H1 (cell line): Measurements from ENCODE around the gene ILF2. TPM values are rescaled to one million over a fixed set of nuclear protein-coding genes. Genes with fewer than 3 reads are reported as not detected.

ENCODE experiments used
- CTCF ChIA-PET: fragments of 300-600 bp; sonication (Branson Sonifier 250); formaldehyde crosslinking; loops from one replicate; lab custom pipeline; 2021; ENCODE audit not compliant: partially characterized antibody; lab: Charles Lee
- POLR2A ChIA-PET: fragments of 300-600 bp; sonication (Branson Sonifier 250); formaldehyde crosslinking; loops from one replicate; lab custom pipeline; 2021; ENCODE audit warnings: inconsistent platforms; ENCODE audit not compliant: partially characterized antibody; lab: Charles Lee
- DNase-seq, 2 experiments: peaks; one replicate each; pipeline versions ENCODE4 v3.0.0 to v3.0.0-alpha.2; 2010 to 2022; ENCODE audit warnings: low spot score in 2 of 2, low read depth in 1 of 2, mixed read lengths in 1 of 2
- FAIRE-seq: peaks from 2 replicates; lab custom pipeline; 2011; peaks lifted over from hg19 to GRCh38; lab: Jason Lieb, UNC
- H2AFZ ChIP-seq: 2 replicates; pipeline ENCODE4 v1.8.1; 2012; ENCODE audit warnings: low read length, inconsistent platforms
- H2AK5ac ChIP-seq: 2 replicates; pipeline ENCODE4 v1.6.1; 2013; ENCODE audit warnings: low read depth, low read length
- H2BK120ac ChIP-seq: replicated peaks from 2 replicates; pipeline ENCODE3; 2013; ENCODE audit warnings: low read depth, low read length, inconsistent platforms
- H2BK12ac ChIP-seq: 2 replicates; pipeline ENCODE4 v1.6.1; 2013; ENCODE audit warnings: low read depth, low read length
- H2BK15ac ChIP-seq: 2 replicates; pipeline ENCODE4 v1.6.1; 2013; ENCODE audit warnings: low read length
- H2BK20ac ChIP-seq: 2 replicates; pipeline ENCODE4 v1.6.1; 2013; ENCODE audit warnings: low read length
- H2BK5ac ChIP-seq: 2 replicates; pipeline ENCODE4 v1.6.1; 2013; ENCODE audit warnings: low read depth, low read length
- H3K14ac ChIP-seq: 2 replicates; pipeline ENCODE4 v1.6.1; 2013; ENCODE audit warnings: inconsistent platforms; ENCODE audit not compliant: insufficient read length
- H3K18ac ChIP-seq: 2 replicates; pipeline ENCODE4 v1.6.1; 2013; ENCODE audit warnings: low read length; ENCODE audit errors: extremely low read depth
- H3K23ac ChIP-seq: 2 replicates; pipeline ENCODE4 v1.6.1; 2013; ENCODE audit warnings: inconsistent platforms; ENCODE audit not compliant: insufficient read length
- H3K23me2 ChIP-seq: 2 replicates; pipeline ENCODE4 v1.6.1; 2013; ENCODE audit warnings: low read depth, low read length
- H3K27ac ChIP-seq: 2 replicates; pipeline ENCODE4 v1.6.1; 2011; ENCODE audit warnings: low read depth, low read length, inconsistent platforms
- H3K27me3 ChIP-seq, 4 experiments: replicated peaks in 1 of 4; 1 replicate in 1 of 4; 2 replicates in 3 of 4; pipeline versions ENCODE4 v1.6.1 to v1.8.1; 2011 to 2013; ENCODE audit warnings: low read length in 3 of 4, mild to moderate bottlenecking in 3 of 4, inconsistent platforms in 2 of 4, mixed read lengths in 2 of 4, moderate library complexity in 1 of 4; ENCODE audit not compliant: control insufficient read depth in 3 of 4, insufficient read depth in 3 of 4; ENCODE audit errors: extremely low read depth in 1 of 4
- H3K36me3 ChIP-seq, 4 experiments: 2 replicates each; pipeline versions ENCODE4 v1.6.1 to v1.8.1; 2011 to 2013; ENCODE audit warnings: mild to moderate bottlenecking in 4 of 4, low read length in 3 of 4, moderate library complexity in 2 of 4, control low read depth in 1 of 4, inconsistent platforms in 1 of 4; ENCODE audit not compliant: insufficient read depth in 4 of 4, control insufficient read depth in 2 of 4
- H3K4ac ChIP-seq: replicated peaks from 2 replicates; pipeline ENCODE3; 2013; ENCODE audit warnings: low read length, low read depth, mixed read lengths, inconsistent platforms; ENCODE audit not compliant: insufficient read length
- H3K4me1 ChIP-seq, 4 experiments: replicated peaks in 1 of 4; 1 replicate in 1 of 4; 2 replicates in 3 of 4; pipeline versions ENCODE4 v1.6.1 to v1.8.1; 2011 to 2013; ENCODE audit warnings: low read length in 3 of 4, inconsistent platforms in 2 of 4, mixed read lengths in 1 of 4; ENCODE audit not compliant: insufficient read depth in 4 of 4, control insufficient read depth in 3 of 4
- H3K4me2 ChIP-seq, 2 experiments: 2 replicates each; pipeline versions ENCODE4 v1.6.1 to v1.8.1; 2011 to 2013; ENCODE audit warnings: low read depth in 2 of 2, low read length in 2 of 2, control low read depth in 1 of 2, inconsistent platforms in 1 of 2, mild to moderate bottlenecking in 1 of 2; ENCODE audit not compliant: insufficient read depth in 1 of 2
- H3K4me3 ChIP-seq, 4 experiments: fragments of 200-600, 300-600 bp in 1 of 4; sonication (generic), shearing (Covaris generic), sonication (Bioruptor Twin) in 1 of 4; 2 replicates each; pipeline versions ENCODE4 v1.5.1 to v1.8.1; 2011 to 2016; ENCODE audit warnings: low read length in 4 of 4, low read depth in 3 of 4, control low read depth in 2 of 4, inconsistent platforms in 2 of 4, mild to moderate bottlenecking in 2 of 4, mixed read lengths in 1 of 4, moderate library complexity in 1 of 4; ENCODE audit not compliant: insufficient read depth in 2 of 4; ENCODE audit errors: extremely low read depth in 1 of 4
- H3K56ac ChIP-seq: replicated peaks from 2 replicates; pipeline ENCODE3; 2013; ENCODE audit warnings: low read depth, mild to moderate bottlenecking, mixed read lengths, low read length, inconsistent platforms; ENCODE audit not compliant: insufficient read length
- H3K79me1 ChIP-seq: 2 replicates; pipeline ENCODE4 v1.6.1; 2013; ENCODE audit warnings: low read depth, low read length, control low read depth
- H3K79me2 ChIP-seq, 2 experiments: 2 replicates each; pipeline versions ENCODE4 v1.6.1 to v1.8.1; 2012 to 2013; ENCODE audit warnings: low read length in 2 of 2, mild to moderate bottlenecking in 2 of 2, inconsistent platforms in 1 of 2; ENCODE audit not compliant: insufficient read depth in 2 of 2, control insufficient read depth in 1 of 2
- H3K9ac ChIP-seq, 4 experiments: replicated peaks in 1 of 4; 1 replicate in 1 of 4; 2 replicates in 3 of 4; pipeline versions ENCODE4 v1.6.1 to v1.8.1; 2011 to 2013; ENCODE audit warnings: low read depth in 3 of 4, low read length in 3 of 4, control low read depth in 2 of 4, mild to moderate bottlenecking in 2 of 4, moderate library complexity in 2 of 4, inconsistent platforms in 1 of 4; ENCODE audit errors: extremely low read depth in 1 of 4
- H3K9me3 ChIP-seq, 2 experiments: 2 replicates each; pipeline versions ENCODE4 v1.6.1 to v1.8.1; 2012 to 2013; ENCODE audit warnings: mild to moderate bottlenecking in 2 of 2, moderate library complexity in 2 of 2, control low read depth in 1 of 2, inconsistent platforms in 1 of 2, low read depth in 1 of 2, low read length in 1 of 2, mixed read lengths in 1 of 2; ENCODE audit not compliant: insufficient read depth in 2 of 2
- H4K20me1 ChIP-seq, 2 experiments: replicated peaks in 1 of 2; 2 replicates each; pipeline versions ENCODE3 to v1.8.1; 2011 to 2013; ENCODE audit warnings: inconsistent platforms in 2 of 2, low read length in 2 of 2, mild to moderate bottlenecking in 1 of 2; ENCODE audit not compliant: insufficient read depth in 2 of 2, control insufficient read depth in 1 of 2
- H4K5ac ChIP-seq: 2 replicates; pipeline ENCODE4 v1.6.1; 2013; ENCODE audit warnings: low read length, low read depth, mixed read lengths, inconsistent platforms; ENCODE audit not compliant: insufficient read length
- H4K8ac ChIP-seq: 2 replicates; pipeline ENCODE4 v1.8.0; 2013; ENCODE audit warnings: mild to moderate bottlenecking, moderate library complexity, low read length, inconsistent platforms; ENCODE audit not compliant: insufficient read depth; ENCODE audit errors: extremely low read depth
- H4K91ac ChIP-seq: replicated peaks from 2 replicates; pipeline ENCODE3; 2013; ENCODE audit warnings: low read length, mixed read lengths, inconsistent platforms; ENCODE audit not compliant: insufficient read length
- EGR1 ChIP-seq: IDR thresholded peaks from 2 replicates; pipeline ENCODE4 v1.6.1; 2011; ENCODE audit warnings: low read depth, low read length, borderline replicate concordance
- POLR2AphosphoS5 ChIP-seq: IDR thresholded peaks from 2 replicates; pipeline ENCODE4 v1.6.1; 2011; ENCODE audit warnings: low read depth, low read length
- WGBS, 2 experiments: shearing (Covaris generic) in 1 of 2; methylation state at CpG; one replicate each; pipeline versions ENCODE4 v1.1.6 to v1.1.7; 2013 to 2015; ENCODE audit warnings: low lambda C conversion rate in 2 of 2, mixed read lengths in 2 of 2, inconsistent platforms in 1 of 2, low coverage in 1 of 2, missing lambda C conversion rate in 1 of 2; ENCODE audit not compliant: insufficient replicate concordance in 2 of 2, insufficient coverage in 1 of 2, insufficient read length in 1 of 2; ENCODE audit errors: extremely low coverage in 1 of 2, missing lambda C conversion rate in 1 of 2; 5-methylcytosine and 5-hydroxymethylcytosine counted together
- polyA plus RNA-seq, 7 experiments: library from polyadenylated mRNA; depleted of rRNA in 3 of 7; stranded (reverse) in 5 of 7; unstranded in 2 of 7; fragments of >200 nt in 5 of 7; fragments of 200-250 nt in 2 of 7; gene quantifications; 1 replicate in 5 of 7; 2 replicates in 1 of 7; 4 replicates in 1 of 7; pipeline versions ENCODE4 v1.2.1 to v1.2.3, GENCODE V29; 2011 to 2013; ENCODE audit warnings: missing spikeins in 2 of 7, mixed read lengths in 2 of 7
- total RNA-seq: library from RNA; stranded (reverse); fragmentation: NEBNext Ultra II Directional; extraction: Animal tissue kit (Norgen Biotek cat#: 25700); gene quantifications from 2 replicates; pipeline ENCODE4 v1.2.1, GENCODE V29; 2021

ILF2 gene
- total and polyA plus RNA-seq, 2 of the 8 experiments (the other 6 are each of a cell fraction or from before 2014, with no cell fraction given) = 389 to 474 TPM

GRCh38 chr1:153652805-153653500 lies 17.8 kb downstream of the ILF2 start:
- FAIRE-seq (no peak), DNase-seq (no peak)
- H4K5ac ChIP-seq = no peak overlapping the region
- H2BK15ac ChIP-seq = no peak overlapping the region
- no peaks in the 10 kb centered on the region for H3K27me3 ChIP-seq
- no peak overlapping the region for H3K4me2 ChIP-seq
- CTCF ChIA-PET = interaction anchor here (0.6 to 2.5 kb wide), 7 partner anchors 15 to 299 kb away, joined by 3 to 9 read pairs (median 5); partner anchors contain the start of genes NPR1, S100A1 and S100A13
- H3K18ac ChIP-seq = no peak overlapping the region
- H4K20me1 ChIP-seq = no peaks in the 10 kb centered on the region
- no peak overlapping the region for H4K8ac ChIP-seq
- no peak overlapping the region for H2AFZ ChIP-seq
- no peak overlapping the region for H3K27ac ChIP-seq
- no peak overlapping the region for H3K23ac ChIP-seq
- TF ChIP-seq POLR2AphosphoS5 = no peak
- TF ChIP-seq EGR1 = no peak
- POLR2A ChIA-PET = interaction anchor here (0.8 to 2.2 kb wide), 5 partner anchors 10 to 80 kb away, joined by 3 to 20 read pairs (median 3); partner anchors contain the start of gene CHTOP
- no peak overlapping the region for H3K14ac ChIP-seq
- no peaks in the 10 kb centered on the region for H3K79me1 ChIP-seq
- H3K56ac ChIP-seq = no peak overlapping the region
- H3K9me3 ChIP-seq = no peaks in the 10 kb centered on the region
- no peak overlapping the region for H2BK12ac ChIP-seq
- H3K23me2 ChIP-seq = no peaks in the 10 kb centered on the region
- H3K4ac ChIP-seq = no peak overlapping the region
- no peak overlapping the region for H2AK5ac ChIP-seq
- WGBS, 2 experiments = 89% methylated on average over 3 of the region's 3 CpGs; no CpG with 5 or more reads in 1 of the 2 experiments
- H2BK5ac ChIP-seq = no peak overlapping the region
- H2BK20ac ChIP-seq = no peak overlapping the region
- H3K4me3 ChIP-seq = no peak overlapping the region
- no peak overlapping the region for H4K91ac ChIP-seq
- no peaks in the 10 kb centered on the region for H3K36me3 ChIP-seq
- no peak overlapping the region for H2BK120ac ChIP-seq
- peaks cover 0 to 1% (median 0%) of the 10 kb centered on the region in 4 experiments; a peak in 1 of 7 replicates for H3K4me1 ChIP-seq
- H3K9ac ChIP-seq = no peak overlapping the region
- no peaks in the 10 kb centered on the region for H3K79me2 ChIP-seq
